MM.1S (cell line): ENCODE measurements around the gene C1orf74.

Experiments used
- DNase-seq: peaks from one replicate; pipeline ENCODE4 v3.0.0-alpha.2; 2015
- H2AFZ ChIP-seq: fragments of 300-600 bp; sonication (generic); 2 replicates; pipeline ENCODE4 v1.6.0; 2016; ENCODE audit warnings: antibody characterized with exemption, low read length
- H3F3A ChIP-seq: fragments of 300-600 bp; sonication (generic); 2 replicates; pipeline ENCODE4 v1.6.1; 2016; ENCODE audit warnings: mild to moderate bottlenecking, antibody characterized with exemption, low read length, moderate library complexity, mixed read lengths; ENCODE audit not compliant: insufficient read depth
- H3K27ac ChIP-seq: fragments of 300-600 bp; sonication (generic); 2 replicates; pipeline ENCODE4 v1.5.1; 2016; ENCODE audit warnings: mild to moderate bottlenecking, low read length
- H3K27me3 ChIP-seq: fragments of 300-600 bp; sonication (generic); replicated peaks from 2 replicates; pipeline ENCODE4 v1.6.0; 2016; ENCODE audit warnings: low read length; ENCODE audit not compliant: insufficient read depth
- H3K36me3 ChIP-seq: fragments of 300-600 bp; sonication (generic); replicated peaks from 2 replicates; pipeline ENCODE4 v1.6.1; 2016; ENCODE audit warnings: mild to moderate bottlenecking, low read length, mixed read lengths; ENCODE audit not compliant: insufficient read depth
- H3K4me1 ChIP-seq: fragments of 300-600 bp; sonication (generic); 2 replicates; pipeline ENCODE4 v1.6.1; 2016; ENCODE audit warnings: low read length, mixed read lengths
- H3K4me2 ChIP-seq: fragments of 300-600 bp; sonication (generic); 2 replicates; pipeline ENCODE4 v1.6.0; 2016; ENCODE audit warnings: low read depth, low read length
- H3K4me3 ChIP-seq: fragments of 300-600 bp; sonication (generic); 2 replicates; pipeline ENCODE4 v1.5.1; 2016; ENCODE audit warnings: low read length, mixed read lengths
- H3K79me2 ChIP-seq: fragments of 300-600 bp; sonication (generic); 2 replicates; pipeline ENCODE4 v1.6.1; 2016; ENCODE audit warnings: mixed run types, low read length, mixed read lengths
- H3K9ac ChIP-seq: fragments of 300-600 bp; sonication (generic); 2 replicates; pipeline ENCODE4 v1.6.1; 2016; ENCODE audit warnings: low read length, mixed read lengths
- H3K9me2 ChIP-seq: fragments of 300-600 bp; sonication (generic); replicated peaks from 2 replicates; pipeline ENCODE4 v1.6.1; 2016; ENCODE audit warnings: mild to moderate bottlenecking, low read length, mixed read lengths; ENCODE audit not compliant: insufficient read depth
- H3K9me3 ChIP-seq: fragments of 300-600 bp; sonication (generic); replicated peaks from 2 replicates; pipeline ENCODE4 v1.6.1; 2016; ENCODE audit warnings: mild to moderate bottlenecking, low read length, mixed read lengths; ENCODE audit not compliant: insufficient read depth
- H4K20me1 ChIP-seq: fragments of 300-600 bp; sonication (generic); 2 replicates; pipeline ENCODE4 v1.6.1; 2016; ENCODE audit warnings: mild to moderate bottlenecking, low read length, moderate library complexity, mixed read lengths; ENCODE audit not compliant: insufficient read depth
- EZH2 ChIP-seq: fragments of 300-600 bp; sonication (generic); optimal IDR thresholded peaks from 2 replicates; pipeline ENCODE3; 2017; ENCODE audit warnings: low read depth, mild to moderate bottlenecking, antibody characterized with exemption, low read length, mixed read lengths
- EZH2phosphoT487 ChIP-seq: fragments of 300-600 bp; sonication (generic); IDR thresholded peaks from 2 replicates; pipeline ENCODE4 v1.6.1; 2018; ENCODE audit warnings: antibody characterized with exemption, low read length
- TF ChIP-seq, protein P1 (sequence below): fragments of 300-600 bp; sonication (generic); IDR thresholded peaks from 2 replicates; pipeline ENCODE4 v1.5.1; 2016; ENCODE audit warnings: antibody characterized with exemption, low read length, mixed read lengths

C1orf74 gene

DNA sequence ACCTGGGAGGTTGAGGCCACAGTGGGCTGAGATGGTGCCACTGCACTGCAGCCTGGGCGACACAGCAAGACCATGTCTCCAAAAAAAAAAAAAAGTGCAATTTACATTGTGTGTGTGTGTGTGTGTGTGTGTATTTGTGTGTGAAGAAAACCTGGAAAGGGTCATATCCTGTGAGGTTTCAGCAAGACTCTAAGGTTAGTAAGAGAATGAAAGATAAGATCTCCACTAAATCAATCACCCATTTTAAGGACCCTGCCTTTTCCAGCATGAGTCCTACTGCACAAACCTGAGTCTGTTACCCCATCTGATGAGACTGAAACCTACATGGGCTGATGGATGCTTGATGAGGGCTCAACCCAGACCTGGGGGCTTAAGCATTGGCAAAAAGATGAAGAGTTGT is 4.9 kb upstream of the C1orf74 start:
- Histone ChIP-seq H3K9me2 (no peaks in the 10 kb centered on the region), H3K27me3 (no peaks in the 10 kb centered on the region), H3F3A (no peaks in the 10 kb centered on the region)

GRCh38 chr1:209787551-209787950 is 3.2 kb upstream of the C1orf74 start:
- H4K20me1 ChIP-seq, result no peaks in the 10 kb centered on the region
- H3K9ac ChIP-seq, result no peak overlapping the region
- no peak overlapping the region for H2AFZ ChIP-seq
- H3K27ac ChIP-seq, result no peak overlapping the region
- H3K9me2 ChIP-seq, result no peaks in the 10 kb centered on the region
- no peaks in the 10 kb centered on the region for H3F3A ChIP-seq
- DNase-seq, result no peak
- no peak overlapping the region for H3K4me2 ChIP-seq
- TF ChIP-seq EZH2 (no peak), EZH2phosphoT487 (no peak)
- TF ChIP-seq, protein P1, sequence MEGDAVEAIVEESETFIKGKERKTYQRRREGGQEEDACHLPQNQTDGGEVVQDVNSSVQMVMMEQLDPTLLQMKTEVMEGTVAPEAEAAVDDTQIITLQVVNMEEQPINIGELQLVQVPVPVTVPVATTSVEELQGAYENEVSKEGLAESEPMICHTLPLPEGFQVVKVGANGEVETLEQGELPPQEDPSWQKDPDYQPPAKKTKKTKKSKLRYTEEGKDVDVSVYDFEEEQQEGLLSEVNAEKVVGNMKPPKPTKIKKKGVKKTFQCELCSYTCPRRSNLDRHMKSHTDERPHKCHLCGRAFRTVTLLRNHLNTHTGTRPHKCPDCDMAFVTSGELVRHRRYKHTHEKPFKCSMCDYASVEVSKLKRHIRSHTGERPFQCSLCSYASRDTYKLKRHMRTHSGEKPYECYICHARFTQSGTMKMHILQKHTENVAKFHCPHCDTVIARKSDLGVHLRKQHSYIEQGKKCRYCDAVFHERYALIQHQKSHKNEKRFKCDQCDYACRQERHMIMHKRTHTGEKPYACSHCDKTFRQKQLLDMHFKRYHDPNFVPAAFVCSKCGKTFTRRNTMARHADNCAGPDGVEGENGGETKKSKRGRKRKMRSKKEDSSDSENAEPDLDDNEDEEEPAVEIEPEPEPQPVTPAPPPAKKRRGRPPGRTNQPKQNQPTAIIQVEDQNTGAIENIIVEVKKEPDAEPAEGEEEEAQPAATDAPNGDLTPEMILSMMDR, result no peak
- H3K9me3 ChIP-seq, result no peaks in the 10 kb centered on the region
- peaks cover 9% of the 10 kb centered on the region for H3K4me1 ChIP-seq
- peaks cover 12% of the 10 kb centered on the region for H3K79me2 ChIP-seq
- H3K27me3 ChIP-seq, result no peaks in the 10 kb centered on the region
- H3K36me3 ChIP-seq, result no peaks in the 10 kb centered on the region
- H3K4me3 ChIP-seq, result no peak overlapping the region

More for the DNA sequence above, 4.9 kb upstream of the C1orf74 start:
- Histone ChIP-seq H3K4me2 (no peak overlapping the region), H2AFZ (no peak overlapping the region), H3K9ac (no peak overlapping the region), H3K79me2 (no peaks in the 10 kb centered on the region), H4K20me1 (no peaks in the 10 kb centered on the region), H3K4me3 (no peak overlapping the region), H3K36me3 (no peaks in the 10 kb centered on the region), H3K9me3 (no peaks in the 10 kb centered on the region), H3K27ac (no peak overlapping the region), H3K4me1 (peaks cover 3% of the 10 kb centered on the region; the same call in 1 of the 2 replicates)
- no peak for TF ChIP-seq EZH2
- TF ChIP-seq EZH2phosphoT487, result no peak
- TF ChIP-seq, protein P1, result no peak
- DNase-seq, result no peak

DNA sequence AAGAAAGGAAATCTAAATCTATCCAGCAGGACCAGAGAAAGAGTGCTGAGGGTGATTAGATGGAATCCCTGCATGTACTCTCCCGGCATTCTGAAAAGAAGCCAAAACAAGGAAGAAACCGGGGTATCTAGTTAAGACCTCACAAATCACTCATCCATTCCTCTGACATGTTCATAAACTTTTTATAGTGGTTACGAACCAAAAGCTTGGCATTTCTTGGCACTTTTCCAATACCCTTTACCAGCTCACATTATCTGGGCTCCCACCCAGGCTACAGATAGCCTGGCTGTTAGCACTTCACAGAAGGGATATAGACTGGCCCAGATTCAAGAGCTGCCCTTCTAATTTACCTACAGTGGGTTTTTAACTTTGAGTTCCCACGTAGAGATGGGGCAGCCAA is 1.8 kb upstream of the C1orf74 start:
- H3K4me1 ChIP-seq, result peaks cover 9% of the 10 kb centered on the region
- no peak overlapping the region for H3K4me3 ChIP-seq
- H3K9ac ChIP-seq, result no peak overlapping the region
- peaks cover 12% of the 10 kb centered on the region for H3K79me2 ChIP-seq
- H3K4me2 ChIP-seq, result no peak overlapping the region
- DNase-seq, result no peak
- no peaks in the 10 kb centered on the region for H3K36me3 ChIP-seq
- H3K27ac ChIP-seq, result no peak overlapping the region
- H3K9me3 ChIP-seq, result no peaks in the 10 kb centered on the region
- no peaks in the 10 kb centered on the region for H3K27me3 ChIP-seq
- no peak overlapping the region for H2AFZ ChIP-seq
- H3K9me2 ChIP-seq, result no peaks in the 10 kb centered on the region
- H3F3A ChIP-seq, result 0 out of 2 replicates have a peak, but pooled peaks cover 6% of the 10 kb centered on the region
- H4K20me1 ChIP-seq, result no peaks in the 10 kb centered on the region
- TF ChIP-seq EZH2phosphoT487 (no peak), EZH2 (no peak)
- TF ChIP-seq, protein P1, result no peak
